Neural progenitor cell (in vitro differentiated cells): ENCODE results near the gene FAM120A. TPM values are rescaled to one million over a fixed set of nuclear protein-coding genes. Genes with fewer than 3 reads are reported as not detected.

Experiments used
- DNase-seq: peaks from one replicate; pipeline ENCODE4 v3.0.0-alpha.2; 2016; ENCODE audit warnings: low spot score
- H2AFZ ChIP-seq: fragments of 200-600 bp; sonication (generic); replicated peaks from 2 replicates; pipeline ENCODE4 v1.6.1; 2016; ENCODE audit warnings: antibody characterized with exemption
- H3F3A ChIP-seq: fragments of 200-600 bp; sonication (generic); 2 replicates; pipeline ENCODE4 v1.6.1; 2016; ENCODE audit warnings: antibody characterized with exemption, low read depth
- H3K27ac ChIP-seq: fragments of 200-600 bp; sonication (generic); 2 replicates; pipeline ENCODE4 v1.5.1; 2016; ENCODE audit warnings: mild to moderate bottlenecking
- H3K27me3 ChIP-seq: fragments of 200-600 bp; sonication (generic); 2 replicates; pipeline ENCODE4 v1.6.1; 2016; ENCODE audit warnings: mild to moderate bottlenecking, moderate library complexity
- H3K36me3 ChIP-seq: fragments of 200-600 bp; sonication (generic); 2 replicates; pipeline ENCODE4 v1.5.1; 2016
- H3K4me1 ChIP-seq: fragments of 200-600 bp; sonication (generic); 2 replicates; pipeline ENCODE4 v1.6.1; 2016; ENCODE audit warnings: mixed run types
- H3K4me2 ChIP-seq: fragments of 200-600 bp; sonication (generic); 2 replicates; pipeline ENCODE4 v1.6.1; 2016
- H3K4me3 ChIP-seq: fragments of 200-600 bp; sonication (generic); 2 replicates; pipeline ENCODE4 v1.5.1; 2016
- H3K79me2 ChIP-seq: fragments of 200-600 bp; sonication (generic); 2 replicates; pipeline ENCODE4 v1.6.1; 2016; ENCODE audit warnings: low read depth
- H3K9ac ChIP-seq: fragments of 200-600 bp; sonication (generic); 2 replicates; pipeline ENCODE4 v1.6.1; 2016
- H3K9me3 ChIP-seq: fragments of 200-600 bp; sonication (generic); 2 replicates; pipeline ENCODE4 v1.5.1; 2016; ENCODE audit warnings: low read depth
- H4K20me1 ChIP-seq: fragments of 200-600 bp; sonication (generic); 2 replicates; pipeline ENCODE4 v1.6.1; 2016; ENCODE audit warnings: low read depth
- H3K27ac Mint-ChIP-seq: 3 replicates; pipeline ENCODE4 v1.8.0; 2021; ENCODE audit warnings: mixed read lengths
- H3K27me3 Mint-ChIP-seq: 2 replicates; pipeline ENCODE4 v1.8.0; 2022; ENCODE audit warnings: low read depth, mild to moderate bottlenecking, inconsistent platforms, moderate library complexity, mixed read lengths; ENCODE audit not compliant: insufficient read depth
- H3K36me3 Mint-ChIP-seq: 3 replicates; pipeline ENCODE4 v1.8.0; 2021; ENCODE audit warnings: mixed read lengths
- H3K4me1 Mint-ChIP-seq: 3 replicates; pipeline ENCODE4 v1.8.0; 2021; ENCODE audit warnings: mixed read lengths
- H3K4me3 Mint-ChIP-seq: 3 replicates; pipeline ENCODE4 v1.8.0; 2021; ENCODE audit warnings: mild to moderate bottlenecking, moderate library complexity, mixed read lengths
- H3K9me3 Mint-ChIP-seq: 3 replicates; pipeline ENCODE4 v1.8.0; 2020; ENCODE audit warnings: mixed read lengths
- EZH2 ChIP-seq: fragments of 200-600 bp; sonication (generic); IDR thresholded peaks from 2 replicates; pipeline ENCODE4 v1.6.1; 2017; ENCODE audit warnings: antibody characterized with exemption, mild to moderate bottlenecking, moderate library complexity
- EZH2phosphoT487 ChIP-seq: fragments of 200-600 bp; sonication (generic); IDR thresholded peaks from 2 replicates; pipeline ENCODE4 v1.6.1; 2017; ENCODE audit warnings: antibody characterized with exemption
- total RNA-seq: library from RNA; depleted of rRNA; stranded (reverse); fragments of >200 nt; gene quantifications from 2 replicates; pipeline ENCODE4 v1.2.3, GENCODE V29; 2015; ENCODE audit warnings: low replicate concordance
- TF ChIP-seq, protein P1 (sequence below): fragments of 200-600 bp; sonication (generic); IDR thresholded peaks from 2 replicates; pipeline ENCODE4 v1.5.1; 2017; ENCODE audit warnings: antibody characterized with exemption, mild to moderate bottlenecking

The FAM120A gene
- total RNA-seq, 1 donor from 2014 or later = 17.2 TPM

DNA sequence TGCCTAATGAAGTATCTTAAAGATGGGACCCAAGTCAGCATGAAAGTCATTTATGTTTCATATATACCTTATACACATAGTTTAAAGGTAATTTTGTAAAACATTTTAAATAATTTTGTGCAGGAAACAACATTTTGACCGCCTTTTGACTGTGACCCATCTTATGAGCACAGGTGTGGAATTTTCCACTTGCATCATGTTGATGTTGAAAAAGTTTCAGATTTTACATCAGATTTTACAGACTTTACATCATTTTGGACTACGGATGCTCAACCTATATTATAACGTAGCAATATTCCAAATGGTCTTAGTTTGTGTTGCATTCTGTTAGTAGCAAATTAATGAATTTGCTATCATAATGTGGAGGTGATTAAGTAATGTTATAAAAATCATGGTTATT, 23.6 kb downstream of the FAM120A start:
- H3K4me3 Mint-ChIP-seq = no peak overlapping the region

DNA sequence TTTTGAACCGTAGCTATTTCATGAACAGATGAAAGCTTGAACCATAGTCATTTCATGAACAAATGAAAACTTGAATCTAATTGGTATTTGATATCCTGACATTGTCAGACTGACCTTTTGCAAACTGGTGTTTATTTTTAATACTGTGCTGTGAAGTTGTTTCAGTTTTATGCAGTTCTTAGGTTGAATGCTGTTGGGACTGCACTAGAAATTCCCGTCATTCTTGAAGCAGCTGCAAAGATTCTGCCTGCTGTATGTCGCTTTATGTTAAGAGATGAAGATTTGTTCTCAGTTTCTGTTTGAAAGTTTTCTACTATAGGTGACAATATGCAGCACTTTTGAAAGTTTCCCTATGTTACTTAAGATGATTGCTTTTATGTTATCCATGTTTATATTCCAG, 24.4 kb downstream of the FAM120A start:
- H3K27me3 Mint-ChIP-seq = no peaks in the 10 kb centered on the region

More for the DNA sequence above, 23.6 kb downstream of the FAM120A start:
- no peaks in the 10 kb centered on the region for H3K27me3 Mint-ChIP-seq
- no peak overlapping the region for H2AFZ ChIP-seq
- no peaks in the 10 kb centered on the region for H3K9me3 ChIP-seq
- H3K4me2 ChIP-seq = no peak overlapping the region
- peaks cover 4% of the 10 kb centered on the region for H3K4me1 ChIP-seq
- no peaks in the 10 kb centered on the region for H3K27me3 ChIP-seq
- peaks cover 32% of the 10 kb centered on the region for H3K36me3 Mint-ChIP-seq
- H3K9me3 Mint-ChIP-seq = no peaks in the 10 kb centered on the region
- H3K9ac ChIP-seq = no peak overlapping the region
- H3K36me3 ChIP-seq = no peaks in the 10 kb centered on the region
- peaks cover 15% of the 10 kb centered on the region for H3K4me1 Mint-ChIP-seq
- peaks cover 65% of the 10 kb centered on the region for H3K79me2 ChIP-seq
- TF ChIP-seq EZH2phosphoT487 (no peak), EZH2 (no peak)
- TF ChIP-seq, protein P1, sequence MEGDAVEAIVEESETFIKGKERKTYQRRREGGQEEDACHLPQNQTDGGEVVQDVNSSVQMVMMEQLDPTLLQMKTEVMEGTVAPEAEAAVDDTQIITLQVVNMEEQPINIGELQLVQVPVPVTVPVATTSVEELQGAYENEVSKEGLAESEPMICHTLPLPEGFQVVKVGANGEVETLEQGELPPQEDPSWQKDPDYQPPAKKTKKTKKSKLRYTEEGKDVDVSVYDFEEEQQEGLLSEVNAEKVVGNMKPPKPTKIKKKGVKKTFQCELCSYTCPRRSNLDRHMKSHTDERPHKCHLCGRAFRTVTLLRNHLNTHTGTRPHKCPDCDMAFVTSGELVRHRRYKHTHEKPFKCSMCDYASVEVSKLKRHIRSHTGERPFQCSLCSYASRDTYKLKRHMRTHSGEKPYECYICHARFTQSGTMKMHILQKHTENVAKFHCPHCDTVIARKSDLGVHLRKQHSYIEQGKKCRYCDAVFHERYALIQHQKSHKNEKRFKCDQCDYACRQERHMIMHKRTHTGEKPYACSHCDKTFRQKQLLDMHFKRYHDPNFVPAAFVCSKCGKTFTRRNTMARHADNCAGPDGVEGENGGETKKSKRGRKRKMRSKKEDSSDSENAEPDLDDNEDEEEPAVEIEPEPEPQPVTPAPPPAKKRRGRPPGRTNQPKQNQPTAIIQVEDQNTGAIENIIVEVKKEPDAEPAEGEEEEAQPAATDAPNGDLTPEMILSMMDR = no peak
- no peak overlapping the region for H3K4me3 ChIP-seq
- no peak overlapping the region for H3K27ac ChIP-seq
- DNase-seq = no peak
- peaks cover 7% of the 10 kb centered on the region for H4K20me1 ChIP-seq
- H3K27ac Mint-ChIP-seq = no peak overlapping the region
- no peaks in the 10 kb centered on the region for H3F3A ChIP-seq

DNA sequence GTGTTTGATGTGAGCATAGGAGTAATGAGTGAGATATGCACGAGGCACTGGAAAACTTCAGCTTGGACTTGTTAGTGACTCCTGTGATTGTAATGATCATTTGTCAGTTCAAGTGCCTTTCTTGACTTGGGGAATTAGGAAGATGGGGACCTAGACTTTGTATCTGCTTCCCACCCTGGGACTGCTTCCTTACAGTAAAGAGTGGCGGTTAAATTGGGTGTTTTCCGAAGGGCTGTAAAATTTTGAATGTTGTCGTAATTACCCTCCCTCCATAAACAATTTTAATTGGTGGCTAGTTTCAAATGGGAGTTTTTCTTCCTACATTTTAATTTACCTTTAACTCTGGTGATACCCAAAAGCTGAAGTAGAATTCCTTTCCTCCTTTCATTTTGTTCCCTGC, 25.4 kb downstream of the FAM120A start:
- Histone ChIP-seq H3K4me2 (no peak overlapping the region), H3K79me2 (peaks cover 64% of the 10 kb centered on the region), H3K27me3 (no peaks in the 10 kb centered on the region), H3F3A (peaks cover 3% of the 10 kb centered on the region), H4K20me1 (peaks cover 18% of the 10 kb centered on the region), H3K27ac (no peak overlapping the region), H3K4me1 (peaks cover 12% of the 10 kb centered on the region), H2AFZ (no peak overlapping the region), H3K4me3 (no peak overlapping the region), H3K36me3 (no peaks in the 10 kb centered on the region), H3K9me3 (no peaks in the 10 kb centered on the region), H3K9ac (no peak overlapping the region)
- TF ChIP-seq, protein P1 = no peak
- TF ChIP-seq EZH2 (no peak), EZH2phosphoT487 (no peak)
- no peaks in the 10 kb centered on the region for H3K9me3 Mint-ChIP-seq
- peaks cover 2% of the 10 kb centered on the region for H3K27me3 Mint-ChIP-seq
- H3K36me3 Mint-ChIP-seq = peaks cover 21% of the 10 kb centered on the region
- H3K4me3 Mint-ChIP-seq = no peak overlapping the region
- H3K4me1 Mint-ChIP-seq = peaks cover 14% of the 10 kb centered on the region
- no peak for DNase-seq
- no peak overlapping the region for H3K27ac Mint-ChIP-seq

More for the DNA sequence above, 24.4 kb downstream of the FAM120A start:
- H3F3A ChIP-seq = peaks cover 3% of the 10 kb centered on the region
- H3K27ac Mint-ChIP-seq = no peak overlapping the region
- H3K9ac ChIP-seq = no peak overlapping the region
- no peak for TF ChIP-seq EZH2
- TF ChIP-seq, protein P1 = no peak
- TF ChIP-seq EZH2phosphoT487 = no peak
- H3K4me3 Mint-ChIP-seq = no peak overlapping the region
- no peak for DNase-seq
- peaks cover 14% of the 10 kb centered on the region for H3K4me1 Mint-ChIP-seq
- peaks cover 11% of the 10 kb centered on the region for H3K4me1 ChIP-seq
- H4K20me1 ChIP-seq = peaks cover 12% of the 10 kb centered on the region
- no peak overlapping the region for H2AFZ ChIP-seq
- no peak overlapping the region for H3K4me2 ChIP-seq
- no peaks in the 10 kb centered on the region for H3K9me3 Mint-ChIP-seq
- no peaks in the 10 kb centered on the region for H3K36me3 ChIP-seq
- peaks cover 64% of the 10 kb centered on the region for H3K79me2 ChIP-seq
- H3K27ac ChIP-seq = no peak overlapping the region
- H3K36me3 Mint-ChIP-seq = peaks cover 28% of the 10 kb centered on the region
- no peaks in the 10 kb centered on the region for H3K27me3 ChIP-seq
- no peaks in the 10 kb centered on the region for H3K9me3 ChIP-seq
- H3K4me3 ChIP-seq = no peak overlapping the region
